Measurements from ENCODE around the gene SRRM2.

The SRRM2 gene

GRCh38 chr16:2752035-2752849, at the start of gene SRRM2:
Gene SRRM2, plus strand, starts transcription at chr16:2752638. Its CDS starts 3,727 bp downstream, at chr16:2756365.
- DNase-seq: peak; percentile 98

DNA sequence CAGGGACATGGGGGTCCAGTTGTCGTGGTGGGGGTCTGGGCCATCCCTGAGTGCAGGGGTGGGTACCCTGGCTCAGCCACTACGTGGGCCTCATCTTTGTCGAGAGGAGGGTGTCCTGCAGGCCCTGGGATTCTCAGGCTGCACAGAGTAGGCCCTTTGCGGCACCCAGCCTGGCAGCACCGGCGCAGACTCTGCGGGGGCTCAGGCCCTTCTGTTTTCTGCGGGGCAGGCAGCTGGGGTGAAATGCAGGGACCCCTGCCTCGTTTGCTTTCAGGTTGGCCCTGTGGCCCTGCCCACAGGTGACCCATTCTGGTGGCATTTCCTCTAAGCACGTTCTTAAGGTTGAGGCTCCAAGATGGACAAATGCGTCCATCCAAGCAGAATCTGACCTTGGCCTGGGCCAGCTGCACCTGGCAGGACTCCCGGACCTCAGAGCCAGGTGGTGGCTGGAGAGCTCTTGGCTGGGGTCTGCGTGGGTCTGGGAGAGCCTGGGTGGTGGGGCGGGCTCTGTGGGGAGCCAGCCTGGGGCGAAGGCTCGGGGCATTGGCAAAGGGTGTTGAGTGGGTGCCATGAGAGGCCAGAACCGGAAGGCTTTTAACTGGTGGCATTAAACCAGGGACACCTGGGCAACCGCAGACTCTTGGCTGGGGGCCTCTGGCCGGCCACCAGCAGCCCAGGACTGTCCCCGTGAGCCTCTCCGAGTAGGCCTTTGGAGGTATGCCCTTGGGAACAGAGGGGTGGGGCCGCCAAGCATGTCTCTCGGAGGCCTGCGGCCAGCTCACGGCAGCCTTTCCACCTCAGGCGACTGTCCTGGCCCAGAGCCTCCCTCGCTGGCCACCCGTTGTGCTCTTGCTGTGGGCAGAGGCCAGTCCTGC, 49.3 kb upstream of the SRRM2 start:
- peak; percentile 53 for DNase-seq

- no peak for DNase-seq
Measured at GRCh38 chr16:2704166-2704982, 48.1 kb upstream of the SRRM2 start.

GRCh38 chr16:2704983-2705275, 47.5 kb upstream of the SRRM2 start:
- no peak for DNase-seq

- no peak for DNase-seq
Measured at GRCh38 chr16:2705351-2705750, 47.1 kb upstream of the SRRM2 start.

DNA sequence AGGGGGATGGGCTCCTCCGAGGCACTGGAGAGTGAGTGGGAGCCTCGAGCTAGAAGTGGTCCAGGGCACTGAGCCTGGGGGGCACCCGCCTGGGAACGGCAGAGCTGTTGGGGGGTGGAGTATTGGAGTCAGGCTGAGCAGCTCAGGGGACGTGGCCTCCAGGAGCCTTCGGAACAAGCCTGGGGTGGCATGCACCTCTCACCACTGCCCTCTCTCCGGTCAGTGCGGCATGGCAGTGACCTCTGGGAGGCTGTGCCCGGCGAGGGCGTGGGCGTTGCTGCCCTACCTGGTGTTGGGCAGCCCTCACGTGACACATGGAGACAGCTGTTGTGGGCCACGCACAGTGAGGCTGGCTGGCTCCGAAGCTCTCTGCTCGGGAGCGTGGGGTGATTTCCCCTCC, 46.4 kb upstream of the SRRM2 start:
- DNase-seq: no peak

DNA sequence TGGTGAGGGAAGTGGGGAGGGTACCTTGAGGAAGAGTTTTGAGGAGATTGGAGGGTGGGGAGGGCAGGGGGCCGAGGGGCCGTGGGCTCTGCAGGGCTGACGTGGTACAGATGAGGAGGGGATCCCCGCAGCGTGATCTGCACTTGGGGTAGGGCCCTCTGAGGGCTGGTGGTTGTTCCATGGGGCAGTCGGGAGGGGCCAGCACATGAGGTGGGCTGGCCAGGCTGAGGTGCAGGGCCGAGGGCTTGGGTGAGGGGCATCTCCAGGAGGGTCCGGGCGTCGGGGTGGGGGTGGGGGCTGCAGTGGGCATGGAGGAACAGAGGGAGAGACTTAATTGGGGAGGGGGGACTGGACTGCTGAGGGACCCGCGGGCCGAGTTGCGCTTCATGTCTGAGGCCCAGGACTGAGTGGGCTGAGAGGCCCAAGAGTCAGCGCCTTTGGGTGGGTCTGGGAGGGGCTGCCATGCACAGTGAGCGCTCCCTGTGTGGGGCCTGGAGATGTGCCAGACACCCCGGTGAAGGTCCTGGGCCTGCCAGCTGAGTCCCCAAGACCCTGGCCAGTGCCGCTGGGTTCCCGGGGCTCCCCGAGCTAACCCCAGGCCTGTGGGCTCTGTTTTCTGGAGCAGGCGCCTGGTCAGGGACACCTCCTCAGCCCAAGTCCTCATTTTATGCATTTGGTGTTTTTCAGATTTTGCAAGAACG, 45.7 kb upstream of the SRRM2 start:
- no peak for DNase-seq

GRCh38 chr16:2707368-2708289, 44.8 kb upstream of the SRRM2 start:
- no peak for DNase-seq

GRCh38 chr16:2708290-2708639, 44.2 kb upstream of the SRRM2 start:
- no peak for DNase-seq

DNA sequence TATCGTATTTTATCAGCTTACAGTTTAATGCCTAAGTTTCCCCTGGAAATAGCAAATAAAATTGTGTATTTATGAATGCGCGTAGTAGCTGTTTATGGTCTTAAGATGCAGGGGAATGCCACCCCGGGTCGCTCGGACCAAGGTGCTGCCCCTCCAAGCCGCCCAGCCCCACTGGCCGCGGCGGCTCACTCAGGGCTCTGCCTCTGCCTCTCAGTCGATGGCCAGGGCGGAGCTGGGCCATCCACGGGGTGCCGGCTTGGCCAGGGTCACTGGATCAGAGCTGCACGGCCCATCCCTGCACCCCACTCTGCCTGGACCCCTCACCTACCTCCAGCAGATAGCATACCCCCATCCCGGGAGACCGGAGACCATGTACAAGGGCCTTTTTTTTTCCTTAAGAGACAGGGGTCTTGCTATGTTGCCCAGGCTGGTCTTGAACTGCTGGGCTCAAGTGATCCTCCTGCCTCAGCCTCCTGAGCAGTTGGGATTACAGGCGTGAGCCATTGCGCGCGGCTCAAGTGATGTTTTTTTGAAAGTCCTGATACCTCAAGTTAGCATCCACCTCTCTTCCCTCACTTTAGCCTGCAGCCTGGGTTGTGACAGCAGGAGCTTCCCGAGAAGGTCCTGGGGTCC, 43.4 kb upstream of the SRRM2 start:
- no peak for DNase-seq

DNA sequence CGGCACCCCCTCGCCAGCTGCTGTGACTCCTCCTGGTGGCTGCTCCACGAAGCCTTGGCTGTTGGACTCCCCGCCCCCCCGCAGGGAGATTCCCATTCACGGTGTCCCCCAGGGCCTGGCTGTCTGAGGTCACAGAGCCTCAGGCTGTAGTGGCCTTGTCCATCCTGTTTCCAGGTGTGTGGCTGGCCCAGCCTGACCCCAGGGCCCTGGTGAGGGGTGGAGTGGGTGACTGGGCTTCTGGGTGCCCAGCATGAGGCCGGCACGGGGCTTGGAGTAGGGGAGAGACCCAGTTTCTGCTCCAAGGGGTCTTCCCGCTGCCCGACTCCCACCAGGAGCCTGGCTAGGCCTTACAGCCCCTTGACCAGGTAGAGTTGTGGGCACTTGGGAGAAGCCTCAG, 42.9 kb upstream of the SRRM2 start:
- no peak for DNase-seq

DNA sequence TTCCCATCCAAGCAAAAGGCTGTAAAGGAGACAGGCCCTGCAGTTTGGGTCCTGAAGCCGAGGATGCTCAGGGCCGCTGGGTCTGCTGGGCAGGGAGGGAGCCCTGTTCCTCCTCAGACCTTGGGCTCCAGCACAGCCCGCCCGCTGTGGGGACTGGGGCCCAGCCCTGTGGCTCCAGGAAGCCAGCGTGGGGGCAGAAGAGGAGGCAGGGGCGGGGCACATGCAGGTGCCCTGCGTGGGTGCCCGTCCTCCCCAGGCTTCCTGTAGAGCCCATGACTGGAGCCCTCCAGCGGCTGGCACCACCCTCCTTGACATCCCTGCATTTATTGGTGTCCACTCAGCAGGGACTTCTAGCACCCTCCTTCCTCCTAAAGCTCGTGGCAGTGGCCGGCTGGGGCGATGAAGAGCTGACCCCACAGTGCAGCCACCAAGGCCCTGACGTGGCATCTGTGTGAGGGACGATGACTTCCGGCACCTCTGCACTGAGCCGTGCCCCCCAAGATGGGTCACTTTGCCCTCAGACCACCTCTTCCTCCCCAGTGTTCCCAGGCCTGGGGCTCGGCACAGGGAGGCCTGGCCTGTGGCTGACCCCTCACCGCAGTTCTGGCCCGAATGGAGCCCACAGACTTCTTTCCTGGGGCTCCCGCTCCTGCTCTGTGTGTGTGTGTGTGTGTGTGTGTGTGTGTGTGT, 42.3 kb upstream of the SRRM2 start:
- no peak for DNase-seq

DNA sequence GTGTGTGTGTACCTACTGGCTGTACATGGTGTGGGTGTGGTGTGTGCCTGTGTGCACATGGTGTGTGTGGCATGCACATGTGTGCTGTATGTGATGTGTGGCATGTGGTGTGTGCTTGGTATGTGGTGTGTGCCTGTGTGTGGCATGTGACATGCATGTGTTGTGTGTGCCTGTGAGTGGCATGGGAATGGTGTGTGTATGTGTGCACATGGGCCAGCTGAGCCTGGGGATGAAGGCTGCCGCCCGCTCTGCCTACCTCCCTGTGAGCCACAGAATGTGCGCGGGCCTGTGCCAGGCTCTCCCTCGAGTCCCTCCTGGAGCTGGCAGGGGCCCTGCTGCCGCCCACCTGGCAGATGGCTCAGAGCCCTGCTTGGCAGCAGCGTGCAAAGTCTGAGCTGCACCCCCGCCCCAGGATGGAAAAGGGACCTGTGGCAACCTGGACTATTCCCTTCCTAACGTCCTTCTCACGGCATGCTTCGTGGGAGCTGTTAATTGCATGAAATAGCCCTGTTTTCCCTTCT, 41.7 kb upstream of the SRRM2 start:
- DNase-seq: no peak

DNA sequence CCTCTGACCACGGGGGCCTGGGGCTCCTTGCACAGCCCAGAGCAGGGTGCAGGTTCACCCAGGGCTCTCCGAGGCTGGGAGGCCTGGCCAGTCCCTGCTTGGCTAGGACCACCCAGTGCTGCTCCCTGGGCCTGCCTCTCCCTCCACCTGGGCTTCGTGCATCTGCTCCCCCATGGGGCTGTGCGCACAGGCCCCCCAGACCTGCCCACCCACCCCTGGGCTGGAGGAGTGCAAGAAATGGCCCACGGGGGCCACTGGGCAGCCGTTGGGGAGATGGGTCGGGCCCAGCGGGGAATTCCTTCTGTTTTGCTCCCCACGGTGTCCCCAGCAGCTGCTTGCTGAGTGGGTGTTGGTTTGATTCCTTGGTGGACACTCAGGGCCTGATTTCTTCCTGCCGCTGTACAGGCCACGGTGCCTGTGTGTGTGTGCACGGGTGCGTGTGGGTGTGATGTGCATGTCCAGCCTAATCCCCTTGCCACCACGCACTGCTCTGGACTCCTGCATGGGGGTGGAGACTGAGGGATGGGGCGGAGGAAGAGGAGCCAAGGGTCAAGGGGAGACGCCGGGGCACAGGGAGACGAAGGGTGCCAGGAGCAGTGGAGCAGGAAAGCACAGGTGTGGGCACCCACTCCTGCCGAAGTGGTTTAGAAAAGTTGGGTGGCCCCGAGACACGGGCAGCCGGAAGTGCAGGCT, 40.9 kb upstream of the SRRM2 start:
- DNase-seq: no peak

- no peak for DNase-seq
Measured at GRCh38 chr16:2712063-2712441, 40.4 kb upstream of the SRRM2 start.

- DNase-seq: no peak
Measured at GRCh38 chr16:2712546-2712945, 39.9 kb upstream of the SRRM2 start.

- DNase-seq: no peak
Measured at GRCh38 chr16:2713523-2713922, 38.9 kb upstream of the SRRM2 start.

DNA sequence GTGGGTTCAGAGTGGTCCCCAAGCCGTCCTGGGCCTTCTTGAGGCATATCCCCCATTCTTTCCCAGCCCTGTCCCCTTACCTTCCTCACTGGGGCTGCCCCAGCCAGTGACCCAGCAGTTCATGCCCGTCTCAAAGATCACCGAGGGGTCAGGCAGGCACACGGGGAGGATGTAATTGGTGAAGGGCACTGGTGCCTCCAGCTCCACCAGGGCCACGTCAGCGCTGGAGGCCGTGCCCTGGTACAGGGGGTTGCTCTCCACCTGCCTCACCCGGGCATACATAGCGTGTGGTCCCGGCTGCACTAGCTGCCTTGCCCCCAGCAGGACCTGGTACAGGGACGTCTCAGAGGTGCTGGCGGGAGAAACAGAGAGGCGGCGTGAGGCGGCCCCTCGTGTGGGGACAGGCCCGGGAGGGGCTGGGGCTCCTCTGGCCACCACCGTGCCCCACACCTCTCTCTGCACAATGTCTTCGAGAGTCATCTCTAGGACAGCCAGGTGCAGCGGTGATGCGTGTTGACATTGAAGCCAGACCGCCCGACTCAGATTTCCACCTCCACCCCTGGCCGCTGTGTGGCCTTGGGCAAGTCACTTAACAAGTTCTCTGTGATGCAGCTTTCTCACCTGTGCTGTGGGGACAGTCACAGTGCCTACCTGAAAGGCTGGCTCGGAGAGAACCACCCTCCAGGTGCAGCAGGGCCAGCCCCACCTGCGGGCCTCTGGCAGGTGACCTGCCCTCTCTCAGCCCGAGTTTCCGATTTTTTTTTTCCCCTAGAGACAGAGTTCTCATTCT, 38.3 kb upstream of the SRRM2 start:
- DNase-seq: no peak

- no peak for DNase-seq
Measured at GRCh38 chr16:2715064-2715463, 37.4 kb upstream of the SRRM2 start.
